ENCODE data around the gene DIP2C. TPM values are rescaled to one million over a fixed set of nuclear protein-coding genes. Genes with fewer than 3 reads are reported as not detected.
"Not testable (repeated sequence)": the region's sequence is repeated elsewhere in the genome, so short reads cannot be mapped to it uniquely, and the experiment has no call there.

Gene DIP2C
- total RNA-seq, 2 experiments from 2014 or later = 0.22 to 0.54 TPM

GRCh38 chr10:300580-300979, 388.9 kb downstream of the DIP2C start:
- not testable (repeated sequence) for H3K4me1 Mint-ChIP-seq, H3K9me3 Mint-ChIP-seq, DNase-seq, H3K4me3 Mint-ChIP-seq, H3K27ac Mint-ChIP-seq, H3K36me3 Mint-ChIP-seq, H3K27me3 Mint-ChIP-seq

- no peaks in the 10 kb centered on the region for H3K27me3 Mint-ChIP-seq
- H3K9me3 Mint-ChIP-seq = no peaks in the 10 kb centered on the region
- no peaks in the 10 kb centered on the region for H3K4me1 Mint-ChIP-seq
- H3K27ac Mint-ChIP-seq = no peak overlapping the region
- DNase-seq = no peak
- H3K4me3 Mint-ChIP-seq = no peak overlapping the region
- H3K36me3 Mint-ChIP-seq = no peaks in the 10 kb centered on the region
Observed at GRCh38 chr10:299969-300368, 389.5 kb downstream of the DIP2C start.

- Mint-ChIP-seq H3K36me3 (no peaks in the 10 kb centered on the region), H3K27me3 (no peaks in the 10 kb centered on the region), H3K9me3 (no peaks in the 10 kb centered on the region), H3K4me3 (no peak overlapping the region), H3K27ac (no peak overlapping the region), H3K4me1 (no peaks in the 10 kb centered on the region)
- DNase-seq = no peak
Observed at GRCh38 chr10:299512-299911, 390.0 kb downstream of the DIP2C start.

GRCh38 chr10:298033-298432, 391.4 kb downstream of the DIP2C start:
- Mint-ChIP-seq H3K27me3 (no peaks in the 10 kb centered on the region), H3K27ac (no peak overlapping the region), H3K36me3 (no peaks in the 10 kb centered on the region), H3K4me1 (no peaks in the 10 kb centered on the region), H3K9me3 (no peaks in the 10 kb centered on the region), H3K4me3 (no peak overlapping the region)
- no peak for DNase-seq

- H3K27ac Mint-ChIP-seq = no peak overlapping the region
- H3K4me3 Mint-ChIP-seq = no peak overlapping the region
- H3K4me1 Mint-ChIP-seq = no peaks in the 10 kb centered on the region
- no peaks in the 10 kb centered on the region for H3K27me3 Mint-ChIP-seq
- H3K9me3 Mint-ChIP-seq = no peaks in the 10 kb centered on the region
- H3K36me3 Mint-ChIP-seq = no peaks in the 10 kb centered on the region
- no peak for DNase-seq
Observed at GRCh38 chr10:297567-297966, 391.9 kb downstream of the DIP2C start.

GRCh38 chr10:293636-294035, 395.8 kb downstream of the DIP2C start:
- H3K27ac Mint-ChIP-seq = no peak overlapping the region
- DNase-seq = no peak
- H3K9me3 Mint-ChIP-seq = no peaks in the 10 kb centered on the region
- no peak overlapping the region for H3K4me3 Mint-ChIP-seq
- no peaks in the 10 kb centered on the region for H3K27me3 Mint-ChIP-seq
- H3K4me1 Mint-ChIP-seq = no peaks in the 10 kb centered on the region
- no peaks in the 10 kb centered on the region for H3K36me3 Mint-ChIP-seq

- Mint-ChIP-seq H3K4me3 (no peak overlapping the region), H3K9me3 (no peaks in the 10 kb centered on the region), H3K27ac (no peak overlapping the region), H3K36me3 (no peaks in the 10 kb centered on the region), H3K4me1 (no peaks in the 10 kb centered on the region), H3K27me3 (no peaks in the 10 kb centered on the region)
- DNase-seq = no peak
Observed at GRCh38 chr10:290026-290725, 399.3 kb downstream of the DIP2C start.

GRCh38 chr10:289581-289980, 399.9 kb downstream of the DIP2C start:
- no peaks in the 10 kb centered on the region for H3K36me3 Mint-ChIP-seq
- H3K4me1 Mint-ChIP-seq = no peaks in the 10 kb centered on the region
- DNase-seq = no peak
- H3K27me3 Mint-ChIP-seq = no peaks in the 10 kb centered on the region
- H3K9me3 Mint-ChIP-seq = no peaks in the 10 kb centered on the region
- no peak overlapping the region for H3K27ac Mint-ChIP-seq
- no peak overlapping the region for H3K4me3 Mint-ChIP-seq

- H3K27me3 Mint-ChIP-seq = no peaks in the 10 kb centered on the region
- no peak overlapping the region for H3K4me3 Mint-ChIP-seq
- no peak overlapping the region for H3K27ac Mint-ChIP-seq
- no peaks in the 10 kb centered on the region for H3K9me3 Mint-ChIP-seq
- no peak for DNase-seq
- H3K36me3 Mint-ChIP-seq = no peaks in the 10 kb centered on the region
- H3K4me1 Mint-ChIP-seq = peaks cover 4% of the 10 kb centered on the region
Observed at GRCh38 chr10:288316-289200, 400.9 kb downstream of the DIP2C start.

- H3K27ac Mint-ChIP-seq = no peak overlapping the region
- no peaks in the 10 kb centered on the region for H3K27me3 Mint-ChIP-seq
- DNase-seq = no peak
- H3K9me3 Mint-ChIP-seq = no peaks in the 10 kb centered on the region
- peaks cover 4% of the 10 kb centered on the region for H3K4me1 Mint-ChIP-seq
- H3K4me3 Mint-ChIP-seq = no peak overlapping the region
- no peaks in the 10 kb centered on the region for H3K36me3 Mint-ChIP-seq
Observed at GRCh38 chr10:287814-288213, 401.7 kb downstream of the DIP2C start.

GRCh38 chr10:287026-287709, 402.3 kb downstream of the DIP2C start:
- no peak for DNase-seq
- H3K4me3 Mint-ChIP-seq = no peak overlapping the region
- H3K4me1 Mint-ChIP-seq = peaks cover 4% of the 10 kb centered on the region
- no peaks in the 10 kb centered on the region for H3K36me3 Mint-ChIP-seq
- no peaks in the 10 kb centered on the region for H3K27me3 Mint-ChIP-seq
- H3K27ac Mint-ChIP-seq = no peak overlapping the region
- no peaks in the 10 kb centered on the region for H3K9me3 Mint-ChIP-seq

GRCh38 chr10:285216-285615, 404.3 kb downstream of the DIP2C start:
- H3K9me3 Mint-ChIP-seq = no peaks in the 10 kb centered on the region
- no peak for DNase-seq
- H3K27me3 Mint-ChIP-seq = no peaks in the 10 kb centered on the region
- no peak overlapping the region for H3K27ac Mint-ChIP-seq
- H3K36me3 Mint-ChIP-seq = no peaks in the 10 kb centered on the region
- H3K4me3 Mint-ChIP-seq = no peak overlapping the region
- peaks cover 4% of the 10 kb centered on the region for H3K4me1 Mint-ChIP-seq

- Mint-ChIP-seq H3K9me3 (no peaks in the 10 kb centered on the region), H3K4me3 (no peak overlapping the region), H3K36me3 (no peaks in the 10 kb centered on the region), H3K27ac (no peak overlapping the region), H3K4me1 (peaks cover 4% of the 10 kb centered on the region), H3K27me3 (no peaks in the 10 kb centered on the region)
- DNase-seq = no peak
Observed at GRCh38 chr10:283916-284356, 405.5 kb downstream of the DIP2C start.

GRCh38 chr10:283140-283479, 406.4 kb downstream of the DIP2C start:
- Mint-ChIP-seq H3K4me1 (peaks cover 4% of the 10 kb centered on the region), H3K9me3 (no peaks in the 10 kb centered on the region), H3K27me3 (no peaks in the 10 kb centered on the region), H3K27ac (no peak overlapping the region), H3K36me3 (no peaks in the 10 kb centered on the region), H3K4me3 (no peak overlapping the region)
- no peak for DNase-seq

GRCh38 chr10:282294-283139, 407.0 kb downstream of the DIP2C start:
- no peaks in the 10 kb centered on the region for H3K36me3 Mint-ChIP-seq
- H3K27ac Mint-ChIP-seq = no peak overlapping the region
- peaks cover 4% of the 10 kb centered on the region for H3K4me1 Mint-ChIP-seq
- no peaks in the 10 kb centered on the region for H3K9me3 Mint-ChIP-seq
- H3K4me3 Mint-ChIP-seq = no peak overlapping the region
- H3K27me3 Mint-ChIP-seq = no peaks in the 10 kb centered on the region
- DNase-seq = no peak
